ENCODE measurements around the gene ATP9B. TPM values are rescaled to one million over a fixed set of nuclear protein-coding genes. Genes with fewer than 3 reads are reported as not detected.
"Not testable (repeated sequence)": the region's sequence is repeated elsewhere in the genome, so short reads cannot be mapped to it uniquely, and the experiment has no call there.

The ATP9B gene
- total RNA-seq, 1 experiment from 2014 or later: 11.7 TPM

DNA sequence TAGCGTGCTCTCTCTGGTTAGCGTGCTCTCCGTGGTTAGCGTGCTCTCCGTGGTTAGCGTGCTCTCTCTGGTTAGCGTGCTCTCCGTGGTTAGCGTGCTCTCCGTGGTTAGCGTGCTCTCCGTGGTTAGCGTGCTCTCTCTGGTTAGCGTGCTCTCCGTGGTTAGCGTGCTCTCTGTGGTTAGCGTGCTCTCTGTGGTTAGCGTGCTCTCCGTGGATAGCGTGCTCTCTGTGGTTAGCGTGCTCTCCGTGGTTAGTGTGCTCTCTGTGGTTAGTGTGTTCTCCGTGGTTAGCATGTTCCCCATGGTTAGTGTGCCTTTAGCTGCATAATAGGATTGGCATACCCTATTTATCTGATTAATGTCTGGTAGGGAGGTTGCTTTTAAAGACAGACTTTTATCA lies 258.7 kb downstream of the ATP9B start:
- not testable (repeated sequence) for DNase-seq (ENCODE audit: low read depth)

DNA sequence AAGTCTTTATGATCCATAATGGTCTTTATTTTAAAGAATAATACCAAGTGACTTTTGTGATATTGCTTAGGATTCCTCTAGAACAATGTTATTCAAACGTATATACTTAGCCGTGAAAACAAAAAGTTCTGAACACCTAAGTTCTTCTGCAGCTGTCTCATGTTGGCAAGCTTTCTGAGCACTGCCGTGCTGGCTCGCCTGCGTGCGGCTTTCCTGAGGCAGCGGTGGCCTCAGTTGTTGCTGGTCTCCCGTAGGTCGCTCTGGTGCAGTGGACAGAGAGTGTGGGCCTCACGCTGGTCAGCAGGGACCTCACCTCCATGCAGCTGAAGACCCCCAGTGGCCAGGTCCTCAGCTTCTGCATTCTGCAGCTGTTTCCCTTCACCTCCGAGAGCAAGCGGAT lies 259.7 kb downstream of the ATP9B start:
- DNase-seq (ENCODE audit: low read depth): no peak

DNA sequence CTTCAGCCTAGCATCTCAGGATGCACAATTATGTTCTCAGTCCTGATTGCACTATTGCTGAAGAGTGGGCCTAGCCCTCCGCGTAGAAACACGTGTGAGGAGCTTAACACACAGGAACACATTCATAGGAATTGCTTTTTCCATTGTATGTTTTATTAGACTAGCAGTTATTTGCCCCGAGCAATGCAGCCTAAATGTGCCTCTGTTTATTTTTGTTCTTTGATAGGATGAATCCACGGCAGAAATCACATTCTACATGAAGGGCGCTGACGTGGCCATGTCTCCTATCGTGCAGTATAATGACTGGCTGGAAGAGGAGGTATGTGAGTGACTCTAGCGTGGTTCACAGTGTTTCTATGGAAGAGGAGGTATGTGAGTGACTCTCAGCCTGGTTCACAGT lies 260.6 kb downstream of the ATP9B start:
- no peak for DNase-seq (ENCODE audit: low read depth)

DNA sequence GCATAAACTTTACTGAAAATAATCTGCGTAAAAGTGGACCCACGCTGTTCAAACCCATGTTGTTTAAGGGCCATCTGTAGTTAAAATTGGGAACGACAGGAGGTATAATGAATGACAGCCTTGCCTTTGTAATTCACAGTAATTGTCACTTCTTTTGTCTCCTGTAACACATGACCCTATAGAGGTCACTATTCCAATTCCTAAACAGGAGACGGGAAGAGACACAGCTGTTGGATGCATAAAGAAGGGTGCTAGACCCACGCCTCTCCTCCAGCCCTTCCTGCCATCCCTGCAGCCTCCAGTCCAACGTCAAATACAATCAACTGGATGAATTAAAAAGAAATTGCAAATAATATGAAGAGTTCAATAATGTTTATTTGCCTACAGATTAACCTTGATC lies 263.5 kb downstream of the ATP9B start:
- DNase-seq (ENCODE audit: low read depth): no peak

DNA sequence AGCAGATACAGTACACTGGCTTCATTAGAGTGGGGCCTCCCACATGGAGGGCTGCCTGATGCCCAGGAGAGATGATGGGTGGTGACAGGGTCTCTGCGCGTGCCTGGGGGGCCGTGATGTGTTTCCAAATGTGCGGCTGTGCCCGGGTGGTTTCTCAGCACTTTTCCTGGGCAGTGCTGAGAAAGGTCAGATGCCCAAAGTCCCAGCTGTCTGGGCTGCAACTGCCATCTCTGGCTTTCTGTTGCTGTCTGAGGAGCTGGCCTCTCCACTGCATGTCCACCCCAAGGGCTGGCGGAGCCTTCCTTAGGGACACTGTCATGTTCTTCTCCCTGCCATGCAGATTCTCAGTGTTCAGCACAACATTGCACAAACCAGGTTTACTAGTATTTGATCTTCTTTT lies 263.9 kb downstream of the ATP9B start:
- no peak for DNase-seq (ENCODE audit: low read depth)

DNA sequence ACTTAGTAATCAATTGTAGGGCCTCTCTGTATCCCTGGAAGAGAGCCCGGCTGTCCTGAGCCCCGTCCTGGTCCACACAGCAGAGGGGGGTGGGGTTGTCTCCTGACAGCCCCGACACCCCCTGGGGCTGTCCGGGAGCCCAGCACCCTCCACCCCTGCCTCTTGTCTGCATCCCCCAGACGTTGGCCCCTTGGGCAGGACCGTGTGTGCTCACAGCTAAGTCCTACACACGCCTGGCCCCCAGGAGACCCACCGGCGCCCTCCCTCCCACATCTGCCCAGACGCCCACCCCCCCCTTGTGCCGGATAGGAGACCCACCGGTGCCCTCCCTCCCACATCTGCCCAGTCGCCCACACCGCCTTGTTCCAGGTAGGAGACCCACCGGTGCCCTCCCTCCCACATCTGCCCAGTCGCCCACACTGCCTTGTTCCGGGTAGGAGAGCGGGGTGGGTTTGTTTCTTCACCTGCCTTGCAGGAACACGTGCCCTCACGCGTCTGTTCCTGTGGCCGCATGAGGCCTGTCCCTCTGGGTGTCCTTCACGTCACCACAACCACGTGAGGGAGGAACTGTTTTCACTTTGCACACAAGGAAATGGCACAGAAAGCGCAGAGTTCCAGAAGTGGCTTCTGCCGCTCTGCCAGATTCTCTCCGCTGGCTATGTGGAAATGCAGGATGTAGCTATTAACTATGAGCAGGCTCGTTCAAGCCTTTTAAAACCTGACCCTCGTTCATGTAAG lies 265.5 kb downstream of the ATP9B start:
- no peak for DNase-seq (ENCODE audit: low read depth)

DNA sequence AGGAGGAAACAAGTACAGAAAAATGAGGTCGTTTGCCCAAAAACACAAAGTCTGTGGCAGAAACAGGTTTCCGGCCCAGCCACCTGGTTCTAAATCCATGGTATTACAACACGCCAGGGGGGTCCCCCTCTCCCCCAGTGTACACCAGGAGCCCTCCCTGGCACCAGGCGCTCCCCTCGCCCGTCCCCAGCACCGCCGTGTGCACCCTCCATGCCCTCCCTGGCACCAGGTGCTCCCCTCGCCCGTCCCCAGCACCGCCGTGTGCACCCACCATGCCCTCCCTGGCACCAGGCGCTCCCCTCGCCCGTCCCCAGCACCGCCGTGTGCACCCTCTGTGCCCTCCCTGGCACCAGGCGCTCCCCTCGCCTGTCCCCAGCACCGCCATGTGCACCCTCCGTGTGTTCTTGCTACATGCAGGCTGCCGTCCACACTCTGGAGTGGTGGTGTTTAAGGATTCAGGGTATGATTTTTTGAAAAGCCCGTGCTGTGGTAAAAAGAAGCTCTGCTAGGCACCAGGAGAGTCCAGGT lies 266.7 kb downstream of the ATP9B start:
- no peak for DNase-seq (ENCODE audit: low read depth)

DNA sequence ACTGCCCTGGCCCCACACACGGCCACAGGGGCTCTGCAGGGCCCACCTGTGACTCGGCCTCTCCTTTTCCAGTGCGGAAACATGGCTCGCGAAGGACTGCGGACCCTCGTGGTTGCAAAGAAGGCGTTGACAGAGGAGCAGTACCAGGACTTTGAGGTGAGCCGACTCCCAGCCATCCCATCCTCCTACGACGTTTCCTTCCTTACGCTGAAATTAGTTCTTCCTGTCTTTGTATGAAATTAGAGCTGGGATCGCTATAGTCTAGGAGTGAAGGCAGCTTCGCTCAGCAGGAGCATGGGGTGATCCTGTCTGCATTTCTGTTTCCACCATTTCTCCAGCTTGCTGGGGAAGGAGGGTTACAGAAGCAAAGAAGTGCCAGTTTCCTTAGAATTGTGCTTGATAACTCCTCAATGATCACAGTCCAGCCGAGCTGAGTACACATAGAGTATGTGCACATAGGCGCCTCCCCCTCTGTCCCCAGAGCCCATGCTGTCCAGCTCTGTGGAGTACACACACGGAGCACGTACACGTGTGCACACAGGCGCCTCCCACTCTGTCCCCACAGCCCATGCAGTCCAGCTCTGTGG lies 267.5 kb downstream of the ATP9B start:
- no peak for DNase-seq (ENCODE audit: low read depth)

DNA sequence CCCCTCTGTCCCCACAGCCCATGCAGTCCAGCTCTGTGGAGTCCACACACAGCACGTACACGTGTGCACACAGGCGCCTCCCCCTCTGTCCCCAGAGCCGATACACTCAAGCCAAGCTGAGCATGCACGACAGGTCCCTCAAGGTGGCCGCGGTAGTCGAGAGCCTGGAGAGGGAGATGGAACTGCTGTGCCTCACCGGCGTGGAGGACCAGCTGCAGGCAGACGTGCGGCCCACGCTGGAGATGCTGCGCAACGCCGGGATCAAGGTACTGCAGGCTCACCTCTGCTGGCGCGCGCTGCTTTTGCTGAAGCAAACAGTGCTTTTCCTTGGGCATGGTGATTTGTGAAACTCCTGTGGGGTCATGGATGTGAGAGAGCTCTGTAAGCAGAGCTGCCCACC lies 268.0 kb downstream of the ATP9B start:
- no peak for DNase-seq (ENCODE audit: low read depth)

DNA sequence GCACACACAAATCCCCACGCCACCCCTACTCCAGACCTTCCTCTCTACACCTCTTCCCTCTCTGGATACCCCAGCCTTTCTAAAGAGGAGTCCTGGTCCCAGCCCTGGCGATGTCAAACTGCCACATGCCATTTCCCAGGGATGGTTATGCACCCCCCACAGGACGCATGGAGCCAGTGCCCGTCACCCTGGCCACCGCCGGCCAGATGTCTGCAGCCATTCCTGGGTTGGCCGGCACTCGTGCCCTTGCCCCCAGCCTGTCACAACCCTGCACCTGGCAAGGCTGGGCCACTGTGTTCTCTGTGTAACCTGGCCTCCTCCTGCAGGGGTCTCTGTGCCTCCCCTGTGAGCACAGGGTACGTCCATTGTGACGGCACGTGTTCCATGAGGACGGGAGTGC lies 268.4 kb downstream of the ATP9B start:
- no peak for DNase-seq (ENCODE audit: low read depth)

DNA sequence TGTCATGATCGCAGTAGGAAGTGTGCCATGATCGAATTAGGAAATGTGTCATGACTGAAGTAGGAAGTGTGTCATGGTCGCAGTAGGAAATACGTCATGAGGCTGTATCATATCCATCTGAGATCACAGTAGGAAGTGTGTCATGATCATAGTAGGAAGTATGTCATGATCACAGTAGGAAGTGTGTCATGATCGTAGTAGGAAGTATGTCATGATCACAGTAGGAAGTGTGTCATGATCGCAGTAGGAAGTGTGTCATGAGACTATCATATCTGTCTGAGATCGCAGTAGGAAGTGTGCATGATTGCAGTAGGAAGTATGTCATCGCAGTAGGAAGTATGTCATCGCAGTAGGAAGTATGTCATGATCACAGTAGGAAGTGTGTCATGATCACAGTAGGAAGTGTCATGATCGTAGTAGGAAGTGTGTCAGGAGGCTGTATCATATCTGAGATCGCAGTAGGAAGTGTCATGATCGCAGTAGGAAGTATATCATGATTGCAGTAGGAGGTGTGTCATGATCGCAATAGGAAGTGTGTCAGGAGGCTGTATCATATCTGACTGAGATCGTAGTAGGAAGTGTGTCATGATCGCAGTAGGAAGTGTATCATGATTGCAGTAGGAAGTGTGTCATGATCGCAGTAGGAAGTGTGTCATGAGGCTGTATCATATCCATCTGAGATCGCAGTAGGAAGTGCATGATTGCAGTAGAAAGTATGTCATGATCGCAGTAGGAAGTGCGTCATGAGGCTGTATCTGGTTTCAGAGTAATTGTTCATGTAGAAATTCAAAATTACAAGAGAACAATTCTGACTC lies 270.1 kb downstream of the ATP9B start:
- DNase-seq (ENCODE audit: low read depth): no peak

DNA sequence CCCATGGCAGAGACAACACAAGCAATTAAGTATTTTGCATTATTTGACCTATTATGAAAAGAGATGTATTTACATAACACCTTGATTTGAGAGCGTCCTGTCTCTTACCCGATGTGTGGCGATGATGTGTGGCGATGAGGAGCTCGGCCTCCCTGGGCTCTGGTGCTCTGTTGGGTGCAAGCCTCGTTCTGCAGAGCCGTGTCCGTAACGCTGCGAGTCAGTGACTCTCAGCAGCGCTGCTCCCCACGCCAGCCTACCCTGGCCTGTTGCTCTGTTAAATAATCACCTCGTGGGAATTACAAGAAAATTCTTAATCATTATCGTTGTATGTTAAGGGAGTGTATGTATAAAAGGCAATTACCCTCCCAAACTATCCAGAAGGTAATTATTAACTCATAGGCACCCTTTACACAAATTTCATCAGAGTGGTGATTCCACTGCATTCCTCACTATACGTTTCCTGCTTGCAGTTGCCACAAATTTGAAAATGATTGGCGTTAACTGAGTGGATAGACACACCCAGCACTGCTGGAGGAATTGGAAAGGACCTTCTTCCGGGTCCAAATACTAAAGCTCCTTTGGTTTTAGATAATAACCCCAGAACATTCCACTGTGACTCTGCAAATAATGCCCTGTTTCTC lies 274.5 kb downstream of the ATP9B start:
- DNase-seq (ENCODE audit: low read depth): no peak

DNA sequence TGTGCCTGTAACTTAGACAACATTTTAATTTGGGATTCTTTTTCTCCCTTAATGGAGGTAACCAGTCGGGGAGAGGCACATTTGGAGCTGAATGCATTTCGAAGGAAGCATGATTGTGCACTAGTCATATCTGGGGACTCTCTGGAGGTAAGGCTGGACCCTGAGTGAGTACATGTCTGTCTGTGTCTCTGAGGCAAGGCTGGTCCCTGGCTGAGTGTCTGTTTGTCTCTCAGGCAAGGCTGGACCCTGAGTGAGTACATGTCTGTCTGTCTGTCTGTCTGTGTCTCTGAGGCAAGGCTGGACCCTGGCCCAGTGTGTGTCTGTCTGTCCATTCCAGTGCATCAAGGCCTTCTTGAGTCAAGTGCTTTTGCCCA lies 275.0 kb downstream of the ATP9B start:
- DNase-seq (ENCODE audit: low read depth): no peak

DNA sequence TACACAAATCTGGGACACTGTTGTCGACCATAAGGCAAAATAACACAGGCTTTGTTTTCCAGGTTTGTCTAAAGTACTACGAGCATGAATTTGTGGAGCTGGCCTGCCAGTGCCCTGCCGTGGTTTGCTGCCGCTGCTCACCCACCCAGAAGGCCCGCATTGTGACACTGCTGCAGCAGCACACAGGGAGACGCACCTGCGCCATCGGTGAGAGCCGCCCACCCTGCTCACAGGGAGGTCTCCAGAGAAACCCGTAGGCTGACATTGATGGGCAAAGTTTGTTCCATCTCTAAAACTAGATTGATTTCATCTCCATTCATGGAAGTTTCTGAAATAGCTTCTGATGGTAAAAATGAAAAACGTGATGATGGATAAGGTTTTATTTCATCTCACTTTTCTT lies 276.2 kb downstream of the ATP9B start:
- DNase-seq (ENCODE audit: low read depth): no peak

DNA sequence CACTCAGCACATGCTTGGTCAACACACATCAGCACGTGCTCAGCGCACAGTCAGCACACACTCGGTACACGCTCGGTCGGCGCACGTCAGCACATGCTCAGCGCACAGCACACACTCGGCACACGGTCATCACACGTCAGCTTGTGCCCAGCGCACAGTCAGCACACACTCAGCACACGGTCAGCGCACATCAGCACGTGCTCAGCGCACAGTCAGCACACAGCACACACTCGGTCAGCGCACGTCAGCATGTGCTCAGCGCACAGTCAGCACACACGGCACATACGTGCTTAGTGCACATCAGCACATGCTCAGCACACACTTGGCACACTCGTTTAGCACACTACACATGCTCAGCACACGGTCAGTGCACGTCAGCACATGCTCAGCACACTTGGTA lies 276.8 kb downstream of the ATP9B start:
- no peak for DNase-seq (ENCODE audit: low read depth)

DNA sequence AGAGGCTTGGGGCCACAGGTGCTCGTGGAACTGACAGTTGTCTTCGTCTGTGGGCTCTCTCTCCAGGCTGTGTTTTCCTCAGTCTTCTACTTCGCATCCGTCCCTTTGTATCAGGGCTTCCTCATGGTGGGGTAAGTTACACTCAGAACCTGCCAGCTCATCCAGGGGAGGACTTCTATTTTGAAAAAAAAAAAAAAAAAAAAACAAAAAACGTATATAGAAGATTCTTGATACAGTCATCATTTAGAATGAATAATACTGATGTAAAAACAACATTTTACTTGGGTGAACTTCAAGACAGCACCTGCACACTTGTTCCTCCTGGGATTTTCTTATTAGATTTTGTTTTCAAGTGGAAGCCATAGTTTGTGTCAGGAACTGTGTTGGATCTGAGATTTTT lies 278.9 kb downstream of the ATP9B start:
- no peak for DNase-seq (ENCODE audit: low read depth)

DNA sequence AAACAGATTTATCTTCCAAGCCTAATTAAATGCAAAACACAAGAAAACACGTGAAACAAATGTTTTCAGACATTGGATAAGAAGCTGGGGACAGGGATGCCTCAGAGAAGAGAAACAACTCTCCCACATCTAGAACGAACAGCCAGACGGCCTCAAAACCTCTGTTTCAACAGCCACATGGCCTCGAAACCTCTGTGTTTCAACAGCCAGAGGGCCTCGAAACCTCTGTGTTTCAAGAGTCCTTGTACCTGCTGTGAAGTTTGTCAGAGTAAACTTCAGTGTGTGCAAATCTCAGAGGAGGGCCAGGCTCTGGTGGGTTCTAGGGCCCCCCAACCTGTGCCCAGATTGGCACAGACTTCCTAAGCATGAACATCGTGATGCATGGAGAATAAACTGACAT lies 283.2 kb downstream of the ATP9B start:
- no peak for DNase-seq (ENCODE audit: low read depth)

DNA sequence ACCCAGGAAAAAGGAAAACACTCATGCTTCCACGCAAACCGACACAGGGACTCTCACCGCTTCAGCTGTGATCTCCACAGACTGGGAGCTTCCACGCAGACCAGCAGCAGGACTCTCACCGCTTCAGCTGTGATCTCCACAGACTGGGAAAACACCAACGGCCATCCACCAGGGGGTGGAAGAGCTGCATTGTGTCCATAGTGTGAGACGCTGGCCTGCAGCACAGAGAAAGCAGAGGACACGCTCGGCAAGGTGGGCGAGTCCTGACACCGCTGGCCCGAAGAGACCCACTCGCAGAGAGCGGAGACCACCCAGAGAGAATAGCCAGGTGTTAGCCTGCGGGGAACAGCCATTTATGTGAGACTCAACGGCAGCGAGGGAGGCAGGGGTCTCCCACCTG lies 284.1 kb downstream of the ATP9B start:
- DNase-seq (ENCODE audit: low read depth): no peak

DNA sequence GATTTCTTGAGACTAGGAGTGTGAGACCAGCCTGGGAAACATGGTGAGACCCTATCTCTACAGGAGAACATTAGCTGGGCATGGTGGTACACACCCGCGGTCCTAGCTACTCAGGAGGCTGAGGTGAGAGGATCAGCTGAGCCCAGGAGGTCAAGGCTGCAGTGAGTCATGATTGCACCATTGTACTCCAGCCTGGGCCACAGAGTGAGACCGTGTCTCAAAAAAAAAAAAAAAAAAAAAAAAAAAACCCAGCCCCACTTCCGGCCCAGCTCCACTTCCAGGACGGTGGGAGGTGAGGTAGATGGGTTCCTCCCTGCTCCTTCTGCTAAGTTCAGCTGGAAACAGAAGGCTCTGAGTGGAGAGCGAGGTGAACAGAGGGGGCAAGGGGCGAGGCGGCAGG lies 285.2 kb downstream of the ATP9B start:
- no peak for DNase-seq (ENCODE audit: low read depth)

DNA sequence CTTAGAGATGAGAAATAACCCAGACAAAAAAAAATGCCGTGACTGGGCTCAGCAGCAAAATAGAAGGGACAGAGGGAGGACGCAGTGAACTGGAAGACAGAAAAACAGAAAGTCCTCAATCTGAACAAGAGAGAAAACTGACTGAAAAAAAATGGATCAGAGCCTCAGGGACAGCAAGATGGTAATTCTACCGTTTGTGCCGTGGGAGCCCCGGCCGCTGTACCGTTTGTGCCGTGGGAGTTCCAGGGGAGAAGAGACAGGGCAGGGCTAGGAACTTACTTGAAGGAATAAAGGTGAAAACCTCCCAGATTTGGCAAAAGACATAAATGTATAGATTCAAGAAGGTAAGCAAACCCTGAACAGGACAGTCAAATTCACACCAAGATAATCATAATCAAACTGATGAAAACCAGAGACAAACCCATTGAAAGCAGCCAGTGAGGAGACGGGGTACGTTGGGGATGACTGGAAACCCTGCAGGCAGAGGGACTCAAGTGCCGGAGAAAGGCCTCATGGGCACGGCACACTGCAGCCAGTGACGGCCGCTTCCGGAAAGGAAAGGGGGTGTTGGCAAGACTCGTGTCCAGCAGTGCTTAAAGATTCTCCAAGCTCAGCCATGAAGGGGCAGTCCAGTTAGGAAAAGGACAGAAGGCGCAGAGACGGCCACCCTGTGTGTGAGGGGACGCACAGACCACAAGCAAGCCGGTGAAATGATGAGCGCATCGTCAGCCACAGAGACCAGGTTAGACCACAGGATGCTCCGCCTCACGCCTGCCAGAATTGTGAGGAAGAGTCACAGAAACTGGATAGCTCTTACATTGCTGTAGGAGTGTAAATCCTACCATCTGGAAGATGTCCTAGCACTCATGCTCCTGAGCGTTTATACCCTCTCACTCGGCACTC lies 286.5 kb downstream of the ATP9B start:
- no peak for DNase-seq (ENCODE audit: low read depth)

DNA sequence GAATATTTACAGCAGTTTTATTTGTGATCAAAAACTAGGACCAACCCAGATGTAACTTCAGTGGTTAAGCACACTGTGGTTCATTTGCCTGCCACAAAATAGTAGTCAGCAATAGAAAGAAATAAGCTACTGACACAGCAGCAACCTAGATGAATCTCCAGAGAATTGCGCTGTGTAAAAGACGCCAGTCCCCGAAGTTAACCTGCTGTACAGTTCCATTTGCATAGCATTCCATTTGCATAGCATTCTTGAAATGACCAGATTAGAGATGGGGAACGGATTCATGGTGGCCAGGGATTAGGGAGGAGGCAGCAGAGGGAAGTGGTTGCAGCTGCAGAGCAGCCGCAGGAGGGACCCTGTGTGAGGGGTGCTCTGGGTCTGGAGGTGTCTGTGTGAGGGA lies 287.2 kb downstream of the ATP9B start:
- no peak for DNase-seq (ENCODE audit: low read depth)
